Fibroblast of upper back skin (primary cell): ENCODE measurements around the gene RPS6KA2.

Experiments
- DNase-seq: peaks from one replicate; pipeline ENCODE4 v3.0.0-alpha.2; 2013

RPS6KA2 gene

GRCh38 chr6:166613027-166613426, 14.0 kb downstream of the RPS6KA2 start:
- no peak for DNase-seq

GRCh38 chr6:166612471-166612881, 14.6 kb downstream of the RPS6KA2 start:
- no peak for DNase-seq

- no peak for DNase-seq
Measured at GRCh38 chr6:166611631-166612030, 15.4 kb downstream of the RPS6KA2 start.

DNA sequence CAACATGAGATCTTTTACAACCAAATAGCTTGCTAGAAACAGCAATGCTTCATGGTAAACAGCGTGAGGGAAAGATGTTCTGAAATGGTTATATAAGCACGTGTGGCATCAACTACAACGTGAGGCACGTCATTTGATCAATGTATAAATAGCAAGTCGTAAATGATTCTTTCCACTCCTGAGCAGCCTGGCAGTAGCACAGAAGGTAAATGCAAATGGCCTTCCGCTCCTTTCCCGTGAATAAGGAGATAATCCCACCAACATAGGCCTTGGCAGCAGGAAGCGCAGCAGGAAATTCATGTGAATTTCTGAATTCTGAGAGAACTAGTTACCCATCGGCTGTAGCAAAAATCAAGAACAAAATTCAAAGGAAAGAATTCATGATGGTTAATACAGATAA, 17.0 kb downstream of the RPS6KA2 start:
- DNase-seq = no peak

GRCh38 chr6:166608774-166609173, 18.3 kb downstream of the RPS6KA2 start:
- no peak for DNase-seq

GRCh38 chr6:166605752-166606151, 21.3 kb downstream of the RPS6KA2 start:
- no peak for DNase-seq

DNA sequence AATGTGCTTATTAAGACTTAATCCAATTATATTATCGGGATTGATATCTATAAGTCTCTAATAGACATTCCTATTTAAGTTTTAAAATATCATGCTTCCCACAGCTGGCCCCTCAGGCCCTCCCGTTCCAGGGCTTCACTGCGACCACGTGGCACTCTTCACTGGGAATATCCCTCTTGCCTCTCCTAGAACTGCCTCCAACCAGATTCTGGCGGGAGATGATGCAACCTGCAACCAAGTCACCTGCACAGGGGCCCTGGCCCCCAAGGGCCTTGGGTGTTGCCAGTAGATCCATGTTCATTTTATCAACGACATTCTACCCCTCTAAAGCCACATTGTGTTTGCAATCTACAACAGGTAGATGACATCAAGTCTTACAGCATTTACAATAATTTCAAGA, 22.1 kb downstream of the RPS6KA2 start:
- DNase-seq = no peak

DNA sequence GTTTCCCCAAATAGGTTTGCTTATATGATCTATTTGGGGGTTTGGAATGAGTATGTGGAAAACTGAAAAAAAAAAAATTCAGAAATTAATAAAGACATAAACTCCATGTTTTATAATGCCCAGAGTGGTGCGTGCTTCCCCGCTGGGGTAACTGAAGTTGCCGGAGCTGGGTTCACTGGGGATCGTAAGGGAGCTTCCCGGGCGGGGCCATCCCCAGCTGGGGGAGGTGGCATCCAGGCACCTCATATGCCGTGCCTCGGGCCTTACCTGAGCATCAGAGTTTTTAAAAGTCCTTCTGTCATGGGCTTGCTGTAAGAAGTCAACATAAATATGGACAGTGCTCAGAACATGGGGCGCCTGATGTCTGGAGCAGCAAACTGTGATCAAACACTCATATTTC, 22.7 kb downstream of the RPS6KA2 start:
- no peak for DNase-seq

GRCh38 chr6:166603043-166603690, 23.9 kb downstream of the RPS6KA2 start:
- DNase-seq = peak; percentile 38

DNA sequence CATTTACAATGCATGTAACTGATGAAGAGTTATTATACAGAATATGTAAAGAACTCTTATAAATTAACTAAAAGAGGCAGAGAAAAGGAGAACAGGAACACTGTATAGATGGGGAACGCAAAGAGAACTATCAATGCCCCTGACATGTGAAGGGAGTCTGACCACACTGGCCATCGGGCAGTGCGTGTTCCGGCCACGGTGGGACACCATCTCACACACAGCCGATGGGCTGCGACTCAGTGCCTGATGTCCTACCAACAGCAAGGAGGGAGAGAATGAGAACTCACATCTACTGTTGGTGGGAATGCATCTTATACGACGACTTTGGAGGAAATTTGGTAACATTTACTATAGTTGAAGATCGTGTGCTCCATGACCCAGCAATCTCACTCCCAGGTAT, 25.1 kb downstream of the RPS6KA2 start:
- DNase-seq = no peak

DNA sequence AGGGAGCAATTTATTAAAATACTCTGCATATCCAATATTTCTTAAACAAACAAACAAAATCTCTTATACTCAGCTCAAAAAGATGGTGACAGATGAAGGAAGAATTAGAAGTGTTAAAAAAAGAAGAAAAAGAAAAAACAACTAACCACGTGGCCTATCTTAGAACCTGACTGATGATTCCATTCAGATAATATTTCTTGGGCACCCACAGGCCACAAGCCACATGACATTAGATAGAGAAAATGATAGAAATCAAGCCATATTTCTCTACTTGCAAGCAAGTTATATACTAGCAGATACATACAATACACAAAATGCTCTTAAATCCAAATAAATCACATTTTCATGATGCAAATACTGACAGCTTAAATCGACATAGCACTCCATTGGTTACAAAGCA, 26.1 kb downstream of the RPS6KA2 start:
- DNase-seq = no peak

- DNase-seq = no peak
Measured at GRCh38 chr6:166599205-166599604, 27.8 kb downstream of the RPS6KA2 start.

GRCh38 chr6:166598441-166599138, 28.5 kb downstream of the RPS6KA2 start:
- peak; percentile 89 for DNase-seq

DNA sequence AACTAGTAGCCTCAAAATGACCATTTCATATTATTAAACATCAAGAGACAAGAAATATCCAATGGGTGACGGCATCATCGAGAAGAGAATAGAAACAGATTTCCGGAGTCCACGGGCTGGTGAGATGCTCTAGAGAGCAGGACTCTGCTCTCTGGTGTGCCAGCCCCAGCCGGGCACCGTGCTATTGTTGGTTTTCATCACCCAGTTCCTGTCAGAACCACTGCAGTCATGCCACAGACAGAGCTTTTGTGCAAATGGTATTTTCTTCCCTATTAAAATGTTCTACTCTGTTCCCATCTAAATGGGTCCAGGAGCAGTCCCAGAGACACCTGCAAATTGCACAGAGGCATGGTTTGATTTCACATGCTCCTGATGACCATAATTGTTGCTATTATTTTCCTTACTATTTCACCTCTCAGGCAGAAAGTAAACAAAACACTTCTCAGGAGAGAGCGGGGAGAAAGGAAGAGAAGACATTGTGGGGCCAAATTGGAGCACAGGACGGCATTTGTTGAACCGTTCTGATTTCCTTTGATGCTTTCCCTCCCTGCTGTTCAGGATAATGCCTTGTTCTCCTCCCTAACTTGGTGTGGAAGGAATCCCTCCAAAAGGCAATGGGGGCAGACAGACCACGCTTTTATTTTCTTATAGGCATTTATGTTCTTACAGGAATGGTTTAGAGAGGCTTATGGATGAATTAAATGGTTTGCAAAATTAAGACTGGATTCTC, 29.2 kb downstream of the RPS6KA2 start:
- DNase-seq = no peak

GRCh38 chr6:166596776-166597507, 30.1 kb downstream of the RPS6KA2 start:
- DNase-seq = no peak

GRCh38 chr6:166595949-166596348, 31.1 kb downstream of the RPS6KA2 start:
- no peak for DNase-seq

DNA sequence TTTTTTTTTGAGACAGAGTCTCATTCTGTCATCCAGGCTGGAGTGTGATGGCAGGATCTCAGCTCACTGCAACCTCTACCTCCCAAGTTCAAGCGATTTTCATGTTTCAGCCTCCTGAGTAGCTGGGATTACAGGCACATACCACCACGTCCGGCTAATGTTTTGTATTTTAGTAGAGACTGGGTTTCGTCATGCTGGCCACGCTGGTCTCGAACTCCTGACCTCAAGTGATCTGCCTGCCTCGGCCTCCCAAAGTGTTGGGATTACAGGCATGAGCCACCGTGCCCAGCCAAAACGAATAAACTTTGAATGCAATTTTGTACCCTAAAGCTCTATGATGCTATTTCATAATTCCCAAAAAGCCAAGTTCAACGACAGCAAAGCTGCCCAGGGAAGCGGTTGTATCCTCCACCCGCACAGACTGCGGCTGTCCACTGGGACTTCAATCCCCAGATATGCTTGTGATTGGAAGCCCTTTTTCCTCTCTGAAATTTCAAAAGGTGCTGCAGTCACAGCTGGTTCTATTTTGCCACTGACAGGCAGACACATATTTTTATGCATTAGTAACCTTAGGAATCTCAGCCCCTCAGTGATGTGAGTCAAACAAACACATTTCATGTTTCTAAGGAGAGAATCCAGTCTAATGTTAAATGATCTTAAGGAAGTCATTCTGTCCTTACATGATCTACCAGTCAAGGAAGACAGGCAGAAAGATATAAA, 31.8 kb downstream of the RPS6KA2 start:
- peak; percentile 96 for DNase-seq

DNA sequence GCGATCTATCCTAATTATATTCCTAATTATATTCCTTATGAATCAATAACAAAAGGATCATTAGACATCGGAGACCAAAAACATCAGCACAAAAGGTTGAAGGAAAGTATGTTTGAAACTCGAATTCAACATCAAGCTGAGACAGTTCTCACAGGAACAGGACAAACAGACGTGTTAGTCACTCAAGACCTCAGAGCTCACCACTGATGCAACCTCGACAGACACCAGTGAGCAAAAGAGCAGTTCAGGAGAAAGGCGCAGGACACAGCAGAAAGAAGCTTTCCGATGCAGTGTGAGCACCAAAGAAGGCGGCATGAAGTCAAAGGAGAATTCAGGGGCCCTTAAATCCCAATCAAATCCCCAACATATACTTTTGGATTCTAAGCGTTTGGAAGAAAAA, 34.2 kb downstream of the RPS6KA2 start:
- DNase-seq = peak; percentile 70

DNA sequence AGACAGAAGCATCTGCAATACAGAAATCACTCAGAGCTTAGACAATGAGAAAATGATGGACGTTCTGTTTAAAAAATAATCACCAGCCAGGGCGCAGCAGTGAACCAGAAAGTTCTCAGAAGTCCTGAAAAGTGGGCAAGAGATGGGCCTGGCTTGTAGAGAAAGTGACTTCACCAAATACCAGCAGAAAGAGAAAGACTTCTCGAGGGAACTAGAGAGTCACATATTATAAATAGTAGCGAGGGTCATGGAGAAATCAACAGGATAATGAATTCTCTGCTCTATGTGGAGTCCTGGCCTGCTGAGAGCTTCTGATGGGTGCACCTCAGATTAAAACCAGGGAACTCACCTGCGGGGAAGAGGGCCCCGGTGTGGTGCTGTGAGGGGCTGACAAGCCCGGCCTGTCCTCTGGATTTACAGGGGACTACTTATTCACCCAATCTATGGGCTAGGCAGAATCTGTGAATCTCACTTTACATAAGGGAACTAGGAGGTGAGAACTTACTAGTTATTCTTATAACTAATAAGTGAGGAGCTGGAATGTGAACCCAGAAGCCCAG, 35.0 kb downstream of the RPS6KA2 start:
- no peak for DNase-seq

- DNase-seq = no peak
Measured at GRCh38 chr6:166591026-166591425, 36.0 kb downstream of the RPS6KA2 start.

- no peak for DNase-seq
Measured at GRCh38 chr6:166589786-166590574, 37.1 kb downstream of the RPS6KA2 start.

GRCh38 chr6:166589337-166589731, 37.7 kb downstream of the RPS6KA2 start:
- no peak for DNase-seq
